ENCODE data around the gene MPO. TPM values are rescaled to one million over a fixed set of nuclear protein-coding genes. Genes with fewer than 3 reads are reported as not detected.

MPO gene
- total and polyA plus RNA-seq, 2 donors (not counting 3 experiments of a cell fraction or from before 2014, with no cell fraction given), result not detected

DNA sequence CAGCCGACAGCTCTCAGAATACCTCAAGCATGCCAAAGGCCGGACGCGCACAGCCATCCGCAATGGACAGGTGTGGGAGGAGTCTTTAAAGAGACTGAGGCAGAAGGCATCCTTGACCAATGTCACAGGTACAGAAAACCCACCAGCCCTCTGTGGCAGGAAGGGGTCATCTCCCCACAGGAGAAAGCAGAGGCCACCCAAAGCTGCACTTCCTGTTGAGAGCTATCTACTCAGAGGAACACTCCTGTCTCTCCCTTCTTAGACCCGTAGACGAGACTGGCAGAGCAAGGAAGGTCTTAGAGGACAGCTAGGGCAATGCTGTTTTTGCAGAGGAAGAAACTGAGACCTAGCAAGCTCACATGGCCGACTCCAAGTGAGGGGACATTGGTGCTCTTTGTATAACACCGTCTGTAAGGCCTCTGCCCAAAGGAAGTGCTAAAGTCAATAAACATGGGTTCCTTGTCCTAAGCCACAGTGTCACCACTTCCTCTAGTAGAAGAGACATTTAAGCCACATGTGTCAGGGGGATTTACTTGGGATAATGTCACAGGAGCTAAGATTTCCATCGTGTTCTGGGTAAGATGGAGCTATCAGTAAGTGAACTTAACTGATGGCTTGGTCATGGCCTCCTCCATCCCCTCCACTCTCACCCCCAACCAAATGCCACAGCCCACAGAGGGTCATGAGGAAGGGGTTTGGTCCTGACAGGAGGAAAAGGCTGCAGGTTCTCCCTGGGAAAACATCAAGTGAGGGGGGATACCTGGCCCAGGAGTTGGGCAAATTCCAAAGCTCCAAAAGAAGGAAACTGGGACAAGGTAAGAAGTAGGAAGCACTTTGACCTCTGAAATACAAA lies 33.0 kb downstream of the MPO start:
- dilution Hi-C loops (cut with MboI; ENCODE audit: extremely low pct_ligation_motif_present, low sequenced_read_pairs), result no loop called here
- H3K9me1 ChIP-seq (replicated peaks; ENCODE audit: control insufficient read depth, extremely low read depth, insufficient read depth, low read length), result no peaks in the 10 kb centered on the region
- no peak overlapping the region for H3K4me2 ChIP-seq (ENCODE audit: insufficient read depth, low read length)
- no peak for DNase-seq (ENCODE audit: low read depth, low spot score)
- H3K36me3 ChIP-seq (ENCODE audit: control insufficient read depth in 2 of 2, extremely low read depth in 1 of 2, insufficient read depth in 2 of 2, low read length in 2 of 2), result no peaks in the 10 kb centered on the region
- H3K27me3 ChIP-seq (ENCODE audit: control insufficient read depth in 2 of 2, insufficient read depth in 2 of 2, low read length in 2 of 2), result peaks cover 26 to 35% of the 10 kb centered on the region in 2 experiments
- no peaks in the 10 kb centered on the region for H4K20me1 ChIP-seq (replicated peaks; ENCODE audit: control insufficient read depth, extremely low read depth, insufficient read depth, low read length)
- BruUV-seq (replicated peaks), result no TSS peak
- intact Hi-C loops (cut with micrococcal nuclease), result loop anchor here (5.0 kb wide), 1 partner anchor 45 kb away; no protein-coding TSS in a partner anchor
- no peak overlapping the region for H3K27ac ChIP-seq (ENCODE audit: insufficient read depth, low read depth, low read length)
- no peak overlapping the region for H3K9ac ChIP-seq (replicated peaks; ENCODE audit: extremely low read depth, insufficient read depth, low read length)
- H3K4me3 ChIP-seq (replicated peaks in 1 of 3; ENCODE audit: insufficient read depth in 1 of 3, low read depth in 1 of 3, low read length in 3 of 3), result no peak overlapping the region
- no peaks in the 10 kb centered on the region for H3K79me2 ChIP-seq (ENCODE audit: control insufficient read depth, insufficient read depth, low read length)
- ChIA-PET CTCF (interaction anchor here (1.1 to 1.3 kb wide), 2 partner anchors 46 to 56 kb away, joined by 3 read pairs; no protein-coding TSS in a partner anchor), POLR2A (no interaction called here)
- no peaks in the 10 kb centered on the region for H3K9me3 ChIP-seq (replicated peaks; ENCODE audit: control insufficient read depth, insufficient read depth, low read length)
- TF ChIP-seq POLR2A (IDR thresholded peaks at IDR 0.05; ENCODE audit: low read depth, low read length) (no peak), EZH2 (IDR thresholded peaks at IDR 0.05; ENCODE audit: borderline replicate concordance, low read depth, low read length, severe bottlenecking) (no peak), FOS (IDR thresholded peaks at IDR 0.05; ENCODE audit: borderline replicate concordance, insufficient read depth, low read length) (no peak), JUN (IDR thresholded peaks at IDR 0.05; ENCODE audit: borderline replicate concordance, insufficient read depth, insufficient read length, low read depth) (no peak), MYC (IDR thresholded peaks at IDR 0.05; ENCODE audit: low read depth, low read length) (no peak), GATA2 (IDR thresholded peaks at IDR 0.05; ENCODE audit: insufficient read depth, insufficient read length, low read depth, low read length) (no peak), POLR2AphosphoS5 (IDR thresholded peaks at IDR 0.05; ENCODE audit: insufficient read depth, low read depth, low read length) (no peak)
- TF ChIP-seq, protein P1, sequence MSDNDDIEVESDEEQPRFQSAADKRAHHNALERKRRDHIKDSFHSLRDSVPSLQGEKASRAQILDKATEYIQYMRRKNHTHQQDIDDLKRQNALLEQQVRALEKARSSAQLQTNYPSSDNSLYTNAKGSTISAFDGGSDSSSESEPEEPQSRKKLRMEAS (IDR thresholded peaks at IDR 0.05; ENCODE audit: insufficient read depth, insufficient read length), result no peak
- TF ChIP-seq, protein P2, sequence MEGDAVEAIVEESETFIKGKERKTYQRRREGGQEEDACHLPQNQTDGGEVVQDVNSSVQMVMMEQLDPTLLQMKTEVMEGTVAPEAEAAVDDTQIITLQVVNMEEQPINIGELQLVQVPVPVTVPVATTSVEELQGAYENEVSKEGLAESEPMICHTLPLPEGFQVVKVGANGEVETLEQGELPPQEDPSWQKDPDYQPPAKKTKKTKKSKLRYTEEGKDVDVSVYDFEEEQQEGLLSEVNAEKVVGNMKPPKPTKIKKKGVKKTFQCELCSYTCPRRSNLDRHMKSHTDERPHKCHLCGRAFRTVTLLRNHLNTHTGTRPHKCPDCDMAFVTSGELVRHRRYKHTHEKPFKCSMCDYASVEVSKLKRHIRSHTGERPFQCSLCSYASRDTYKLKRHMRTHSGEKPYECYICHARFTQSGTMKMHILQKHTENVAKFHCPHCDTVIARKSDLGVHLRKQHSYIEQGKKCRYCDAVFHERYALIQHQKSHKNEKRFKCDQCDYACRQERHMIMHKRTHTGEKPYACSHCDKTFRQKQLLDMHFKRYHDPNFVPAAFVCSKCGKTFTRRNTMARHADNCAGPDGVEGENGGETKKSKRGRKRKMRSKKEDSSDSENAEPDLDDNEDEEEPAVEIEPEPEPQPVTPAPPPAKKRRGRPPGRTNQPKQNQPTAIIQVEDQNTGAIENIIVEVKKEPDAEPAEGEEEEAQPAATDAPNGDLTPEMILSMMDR (IDR thresholded peaks at IDR 0.05; ENCODE audit: extremely low read depth in 1 of 2, insufficient read depth in 1 of 2, low read depth in 1 of 2, low read length in 2 of 2), result no peak
- H3K4me1 ChIP-seq (ENCODE audit: control insufficient read depth, extremely low read depth, insufficient read depth, low read length), result no peaks in the 10 kb centered on the region
- FAIRE-seq, result no peak
- no peak overlapping the region for H2AFZ ChIP-seq (ENCODE audit: low read depth, low read length)

Data from endothelial cell of umbilical vein (primary cell).